ENCODE measurements around the gene NTNG1.

GRCh38 chr1:107229711-107230110 is 88.9 kb downstream of the NTNG1 start:
- TF ChIP-seq CTCF (IDR thresholded peaks at IDR 0.05) (no peak), POLR2A (IDR thresholded peaks at IDR 0.05) (no peak), POLR2AphosphoS5 (IDR thresholded peaks at IDR 0.05) (no peak)
